GM12801 (cell line): ENCODE measurements around the gene ZSCAN20.

ENCODE experiments used
- TF ChIP-seq, protein P1 (sequence below): IDR thresholded peaks from one replicate; pipeline ENCODE4 v1.5.1; 2011; ENCODE audit warnings: control low read depth; ENCODE audit not compliant: insufficient read length; ENCODE audit errors: extremely low read depth

ZSCAN20 gene

DNA sequence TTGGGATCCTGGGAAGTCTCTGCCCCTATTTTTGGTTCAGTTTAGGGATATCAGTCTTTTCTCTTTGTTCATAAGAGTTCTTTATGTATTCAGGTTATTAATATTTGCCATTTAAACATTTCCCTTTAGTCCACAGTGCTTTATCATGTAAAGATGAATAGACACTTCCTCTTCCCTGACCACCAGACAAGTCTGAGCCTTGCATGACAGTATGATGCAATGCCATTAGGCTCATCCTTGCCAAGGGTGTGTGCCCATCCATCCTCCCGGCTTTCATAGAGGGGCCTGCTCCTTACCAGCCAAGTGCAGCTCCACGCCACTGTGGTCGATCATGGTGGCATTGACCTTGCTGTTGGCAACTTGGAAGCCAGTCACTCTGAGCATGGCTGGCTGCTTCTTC lies 52.1 kb downstream of the ZSCAN20 start:
- TF ChIP-seq, protein P1, sequence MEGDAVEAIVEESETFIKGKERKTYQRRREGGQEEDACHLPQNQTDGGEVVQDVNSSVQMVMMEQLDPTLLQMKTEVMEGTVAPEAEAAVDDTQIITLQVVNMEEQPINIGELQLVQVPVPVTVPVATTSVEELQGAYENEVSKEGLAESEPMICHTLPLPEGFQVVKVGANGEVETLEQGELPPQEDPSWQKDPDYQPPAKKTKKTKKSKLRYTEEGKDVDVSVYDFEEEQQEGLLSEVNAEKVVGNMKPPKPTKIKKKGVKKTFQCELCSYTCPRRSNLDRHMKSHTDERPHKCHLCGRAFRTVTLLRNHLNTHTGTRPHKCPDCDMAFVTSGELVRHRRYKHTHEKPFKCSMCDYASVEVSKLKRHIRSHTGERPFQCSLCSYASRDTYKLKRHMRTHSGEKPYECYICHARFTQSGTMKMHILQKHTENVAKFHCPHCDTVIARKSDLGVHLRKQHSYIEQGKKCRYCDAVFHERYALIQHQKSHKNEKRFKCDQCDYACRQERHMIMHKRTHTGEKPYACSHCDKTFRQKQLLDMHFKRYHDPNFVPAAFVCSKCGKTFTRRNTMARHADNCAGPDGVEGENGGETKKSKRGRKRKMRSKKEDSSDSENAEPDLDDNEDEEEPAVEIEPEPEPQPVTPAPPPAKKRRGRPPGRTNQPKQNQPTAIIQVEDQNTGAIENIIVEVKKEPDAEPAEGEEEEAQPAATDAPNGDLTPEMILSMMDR = no peak

DNA sequence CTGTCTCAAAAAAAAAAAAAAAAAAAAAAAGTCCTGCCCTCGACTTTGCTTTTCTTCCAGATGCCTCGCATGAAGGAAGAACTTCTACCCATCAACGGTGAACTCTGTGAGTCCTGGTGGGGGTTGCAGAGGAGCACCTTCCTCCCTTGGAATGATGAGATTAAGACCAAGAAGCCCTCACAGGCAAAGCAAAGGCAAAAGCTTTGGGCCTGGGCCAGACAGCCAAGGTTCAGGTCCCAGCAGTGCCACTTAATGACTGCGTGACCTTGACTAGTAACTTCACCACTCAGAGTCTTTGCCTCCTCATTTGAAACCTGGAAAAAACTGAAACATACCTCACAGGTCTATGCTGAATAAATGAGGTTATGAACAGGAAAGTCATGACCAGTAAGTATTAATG lies 55.5 kb downstream of the ZSCAN20 start:
- TF ChIP-seq, protein P1 = no peak

DNA sequence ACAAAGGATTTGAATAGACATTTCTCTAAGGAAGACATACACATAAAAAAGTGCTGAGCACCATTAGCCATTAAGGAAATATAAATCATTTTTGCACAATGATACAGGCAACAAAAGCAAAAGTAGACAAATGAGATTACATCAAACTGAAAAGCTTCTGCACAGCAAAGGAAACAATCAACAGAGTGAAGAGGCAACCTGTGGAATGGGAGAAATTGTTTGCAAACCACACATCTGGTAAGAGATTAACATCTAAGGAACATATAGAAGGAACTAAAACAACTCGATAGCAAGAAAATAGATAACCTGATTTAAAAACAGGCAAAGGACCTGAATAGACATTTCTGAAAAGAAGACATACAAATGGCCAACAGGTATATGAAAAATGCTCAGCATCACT lies 57.5 kb downstream of the ZSCAN20 start:
- TF ChIP-seq, protein P1 = no peak

DNA sequence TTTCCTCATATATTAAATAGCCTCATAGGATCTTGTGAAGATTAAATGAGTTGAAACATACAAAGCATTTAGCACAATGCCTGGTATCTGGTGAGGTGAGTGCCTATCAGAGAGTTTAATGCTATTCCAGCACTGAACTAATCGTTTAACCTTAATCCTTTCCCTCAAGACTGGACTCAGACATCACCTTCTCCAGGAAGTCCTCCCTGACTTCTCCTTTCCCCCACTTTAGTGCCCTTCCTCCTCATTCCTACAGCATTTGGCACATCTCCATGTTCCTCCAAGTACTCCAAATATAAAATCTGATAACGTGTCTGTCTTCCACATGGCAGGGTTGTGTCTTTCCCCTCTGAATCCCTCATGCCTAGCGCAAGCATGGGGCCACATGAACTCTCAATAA lies 59.8 kb downstream of the ZSCAN20 start:
- TF ChIP-seq, protein P1 = no peak

DNA sequence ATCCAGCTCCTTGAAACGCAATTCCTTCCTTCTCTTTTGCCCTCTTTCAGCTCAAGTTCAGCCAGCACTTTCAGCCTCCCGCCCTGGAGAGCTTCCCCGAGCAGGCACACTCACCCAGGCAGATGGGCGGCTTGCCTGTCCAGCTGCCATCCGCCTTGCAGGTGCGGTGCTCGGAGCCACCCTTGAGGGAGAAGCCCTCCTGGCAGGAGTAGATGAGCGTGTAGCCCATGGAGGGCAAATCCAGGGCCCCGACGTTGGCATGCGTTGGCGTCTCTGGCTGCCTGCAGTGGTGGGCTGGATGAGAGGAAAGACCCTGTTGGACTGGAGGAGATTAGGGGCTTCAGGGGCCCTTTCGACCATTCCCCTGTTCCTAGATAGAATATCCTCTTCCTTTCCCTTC lies 60.5 kb downstream of the ZSCAN20 start:
- TF ChIP-seq, protein P1 = no peak

DNA sequence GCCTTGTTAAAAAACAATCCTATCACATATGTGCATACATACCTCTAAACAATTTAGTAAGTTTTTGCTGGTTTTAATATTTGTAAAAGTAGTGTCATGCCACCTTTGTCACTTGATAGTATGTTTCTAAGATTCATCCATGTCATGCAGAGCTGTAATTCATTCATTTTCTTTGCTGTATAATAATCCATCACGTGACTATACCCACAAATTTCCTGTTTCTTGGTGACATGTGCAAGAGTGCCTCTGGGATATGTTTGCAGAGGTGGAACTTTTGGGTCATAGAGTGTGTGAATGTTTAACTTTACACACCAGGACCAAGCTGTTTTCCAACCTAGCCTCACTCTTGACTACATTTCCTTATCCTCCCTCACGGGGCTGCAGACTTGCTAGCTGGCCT lies 62.9 kb downstream of the ZSCAN20 start:
- TF ChIP-seq, protein P1 = no peak

DNA sequence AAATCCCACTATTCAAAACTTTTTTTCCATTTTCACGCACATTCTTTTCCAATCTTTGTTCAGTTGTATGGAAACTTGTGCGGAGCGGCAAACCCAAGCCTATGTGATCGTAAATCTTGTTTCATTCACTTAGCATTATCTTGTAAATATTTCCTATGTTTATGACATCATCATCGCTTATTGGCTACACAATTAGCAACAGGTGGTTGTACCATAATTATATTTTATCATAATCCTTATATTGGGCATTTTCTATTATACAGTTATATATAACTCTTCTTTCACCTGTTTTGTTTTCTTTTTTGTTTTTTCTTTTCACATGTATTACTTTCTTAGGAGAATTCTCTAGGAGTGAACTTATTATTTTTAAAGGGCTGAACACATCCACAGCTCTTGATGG lies 65.4 kb downstream of the ZSCAN20 start:
- TF ChIP-seq, protein P1 = no peak

DNA sequence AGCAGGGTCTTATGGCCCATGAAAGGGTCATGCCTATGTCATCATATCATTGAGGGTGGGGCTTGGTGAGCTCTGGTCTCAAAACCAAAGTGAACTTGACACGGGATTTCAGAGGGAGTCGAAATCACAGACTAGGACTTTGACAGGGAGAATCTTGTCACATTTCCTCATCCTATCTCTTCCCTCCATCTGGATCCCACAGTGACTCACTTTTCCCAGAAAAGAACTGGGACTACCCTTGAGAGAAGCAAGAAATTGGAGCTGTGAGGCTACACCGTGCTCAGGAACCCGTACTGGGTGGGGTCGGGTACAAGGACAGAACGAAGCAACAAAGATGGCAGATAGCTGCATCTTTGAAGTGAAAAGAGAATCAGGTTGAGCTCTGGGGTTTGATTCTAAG lies 69.5 kb downstream of the ZSCAN20 start:
- TF ChIP-seq, protein P1 = no peak
